Effector memory CD8-positive, alpha-beta T cell (primary cell): ENCODE measurements around the gene WDFY1.

Experiments
- ATAC-seq: fragments of 150-1000 bp; cut with Tn5 transposase; replicated peaks from 2 replicates; pipeline ENCODE4 v1.10.0; 2021; ENCODE audit warnings: mild to moderate bottlenecking, moderate library complexity
- DNase-seq, 3 experiments: peaks; one replicate each; pipeline ENCODE4 v3.0.0; 2021
- H3K27ac Mint-ChIP-seq, 2 donors: one replicate each; pipeline ENCODE4 v1.8.0; 2022; ENCODE audit warnings: mild to moderate bottlenecking in 2 of 2, mixed read lengths in 2 of 2, moderate library complexity in 2 of 2
- H3K27me3 Mint-ChIP-seq, 2 donors: one replicate each; pipeline ENCODE4 v1.8.0; 2022; ENCODE audit warnings: mixed read lengths in 2 of 2
- H3K36me3 Mint-ChIP-seq: one replicate; pipeline ENCODE4 v1.8.0; 2022; ENCODE audit warnings: mild to moderate bottlenecking, moderate library complexity, mixed read lengths; ENCODE audit not compliant: insufficient read depth
- H3K4me1 Mint-ChIP-seq, 2 donors: one replicate each; pipeline ENCODE4 v1.8.0; 2022; ENCODE audit warnings: low read depth in 2 of 2, mixed read lengths in 2 of 2
- H3K4me3 Mint-ChIP-seq, 2 donors: one replicate each; pipeline ENCODE4 v1.8.0; 2022; ENCODE audit warnings: mild to moderate bottlenecking in 2 of 2, mixed read lengths in 2 of 2, moderate library complexity in 2 of 2
- H3K9me3 Mint-ChIP-seq, 2 donors: one replicate each; pipeline ENCODE4 v1.8.0; 2022; ENCODE audit warnings: mixed read lengths in 2 of 2

The WDFY1 gene

GRCh38 chr2:223915071-223915470 lies 30.1 kb downstream of the WDFY1 start:
- H3K36me3 Mint-ChIP-seq = peaks cover 33% of the 10 kb centered on the region
- DNase-seq = no peak
- no peak overlapping the region for H3K4me3 Mint-ChIP-seq
- H3K27ac Mint-ChIP-seq = no peak overlapping the region
- peaks cover 12 to 27% of the 10 kb centered on the region in 2 donors for H3K4me1 Mint-ChIP-seq
- no peak for ATAC-seq
- H3K27me3 Mint-ChIP-seq = no peaks in the 10 kb centered on the region
- H3K9me3 Mint-ChIP-seq = no peaks in the 10 kb centered on the region

- peaks cover 29% of the 10 kb centered on the region for H3K36me3 Mint-ChIP-seq
- H3K27ac Mint-ChIP-seq = no peak overlapping the region
- H3K4me3 Mint-ChIP-seq = no peak overlapping the region
- peaks cover 13 to 34% of the 10 kb centered on the region in 2 donors for H3K4me1 Mint-ChIP-seq
- no peak for ATAC-seq
- no peaks in the 10 kb centered on the region for H3K27me3 Mint-ChIP-seq
- no peaks in the 10 kb centered on the region for H3K9me3 Mint-ChIP-seq
- no peak for DNase-seq
Observed at GRCh38 chr2:223914324-223914723, 30.8 kb downstream of the WDFY1 start.

- Mint-ChIP-seq H3K4me3 (no peak overlapping the region), H3K27ac (peak overlapping the region; percentile 11 to 67), H3K4me1 (peaks cover 20 to 30% of the 10 kb centered on the region in 2 donors), H3K36me3 (peaks cover 24% of the 10 kb centered on the region), H3K27me3 (no peaks in the 10 kb centered on the region), H3K9me3 (no peaks in the 10 kb centered on the region)
- no peak for ATAC-seq
- DNase-seq = no peak
Observed at GRCh38 chr2:223909001-223909741, 36.0 kb downstream of the WDFY1 start.

- Mint-ChIP-seq H3K36me3 (peaks cover 27% of the 10 kb centered on the region), H3K4me3 (no peak overlapping the region), H3K4me1 (peaks cover 20 to 30% of the 10 kb centered on the region in 2 donors), H3K27me3 (no peaks in the 10 kb centered on the region), H3K9me3 (no peaks in the 10 kb centered on the region), H3K27ac (peak overlapping the region; percentile 11 to 67)
- ATAC-seq (no peak), DNase-seq (no peak)
Observed at GRCh38 chr2:223908304-223908998, 36.7 kb downstream of the WDFY1 start.

GRCh38 chr2:223905996-223906395 lies 39.1 kb downstream of the WDFY1 start:
- no peak overlapping the region for H3K27ac Mint-ChIP-seq

GRCh38 chr2:223901854-223902253 lies 43.3 kb downstream of the WDFY1 start:
- no peaks in the 10 kb centered on the region for H3K9me3 Mint-ChIP-seq
- H3K27ac Mint-ChIP-seq = no peak overlapping the region
- no peaks in the 10 kb centered on the region for H3K27me3 Mint-ChIP-seq
- DNase-seq (no peak), ATAC-seq (no peak)
- peaks cover 9 to 10% of the 10 kb centered on the region in 2 donors for H3K4me1 Mint-ChIP-seq
- peaks cover 64% of the 10 kb centered on the region for H3K36me3 Mint-ChIP-seq
- no peak overlapping the region for H3K4me3 Mint-ChIP-seq

More at GRCh38 chr2:223905996-223906395, 39.1 kb downstream of the WDFY1 start:
- Mint-ChIP-seq H3K4me3 (no peak overlapping the region), H3K4me1 (peaks cover 18 to 26% of the 10 kb centered on the region in 2 donors), H3K36me3 (peaks cover 34% of the 10 kb centered on the region), H3K27me3 (no peaks in the 10 kb centered on the region), H3K9me3 (no peaks in the 10 kb centered on the region)
- ATAC-seq (no peak), DNase-seq (no peak)

GRCh38 chr2:223901311-223901710 lies 43.8 kb downstream of the WDFY1 start:
- peak overlapping the region in 1 of 2 donors; percentile 31 for H3K27ac Mint-ChIP-seq
- ATAC-seq = no peak

GRCh38 chr2:223900531-223900930 lies 44.6 kb downstream of the WDFY1 start:
- no peak overlapping the region for H3K27ac Mint-ChIP-seq
- peaks cover 9 to 11% of the 10 kb centered on the region in 2 donors for H3K4me1 Mint-ChIP-seq
- peaks cover 69% of the 10 kb centered on the region for H3K36me3 Mint-ChIP-seq
- no peaks in the 10 kb centered on the region for H3K9me3 Mint-ChIP-seq
- no peaks in the 10 kb centered on the region for H3K27me3 Mint-ChIP-seq
- DNase-seq = no peak
- no peak for ATAC-seq
- no peak overlapping the region for H3K4me3 Mint-ChIP-seq

More at GRCh38 chr2:223901311-223901710, 43.8 kb downstream of the WDFY1 start:
- Mint-ChIP-seq H3K9me3 (no peaks in the 10 kb centered on the region), H3K36me3 (peaks cover 62% of the 10 kb centered on the region), H3K4me1 (peaks cover 9 to 11% of the 10 kb centered on the region in 2 donors), H3K4me3 (no peak overlapping the region), H3K27me3 (no peaks in the 10 kb centered on the region)
- DNase-seq = no peak

- Mint-ChIP-seq H3K27me3 (no peaks in the 10 kb centered on the region), H3K36me3 (peaks cover 70% of the 10 kb centered on the region), H3K4me3 (no peak overlapping the region), H3K27ac (no peak overlapping the region), H3K9me3 (no peaks in the 10 kb centered on the region), H3K4me1 (peaks cover 11 to 12% of the 10 kb centered on the region in 2 donors)
- DNase-seq (no peak), ATAC-seq (no peak)
Observed at GRCh38 chr2:223900066-223900465, 45.1 kb downstream of the WDFY1 start.

GRCh38 chr2:223897669-223898330 lies 47.3 kb downstream of the WDFY1 start:
- ATAC-seq = peak; percentile 32
- Mint-ChIP-seq H3K36me3 (peaks cover 66% of the 10 kb centered on the region), H3K27ac (peak overlapping the region; percentile 41 to 85)

GRCh38 chr2:223896833-223897311 lies 48.3 kb downstream of the WDFY1 start:
- Mint-ChIP-seq H3K27ac (peak overlapping the region; percentile 41 to 85), H3K4me1 (peaks cover 11 to 12% of the 10 kb centered on the region in 2 donors), H3K4me3 (peak overlapping the region in 1 of 2 donors; percentile 34), H3K9me3 (no peaks in the 10 kb centered on the region), H3K27me3 (no peaks in the 10 kb centered on the region), H3K36me3 (peaks cover 71% of the 10 kb centered on the region)
- DNase-seq (peak in 1 of 3 experiments; percentile 8), ATAC-seq (peak; percentile 67)

More at GRCh38 chr2:223897669-223898330, 47.3 kb downstream of the WDFY1 start:
- Mint-ChIP-seq H3K4me1 (peaks cover 11 to 12% of the 10 kb centered on the region in 2 donors), H3K4me3 (peak overlapping the region in 1 of 2 donors; percentile 8), H3K9me3 (no peaks in the 10 kb centered on the region), H3K27me3 (no peaks in the 10 kb centered on the region)
- DNase-seq = no peak

- H3K27me3 Mint-ChIP-seq = no peaks in the 10 kb centered on the region
- peaks cover 11 to 12% of the 10 kb centered on the region in 2 donors for H3K4me1 Mint-ChIP-seq
- H3K4me3 Mint-ChIP-seq = no peak overlapping the region
- no peaks in the 10 kb centered on the region for H3K9me3 Mint-ChIP-seq
- ATAC-seq (no peak), DNase-seq (no peak)
- peaks cover 54% of the 10 kb centered on the region for H3K36me3 Mint-ChIP-seq
- H3K27ac Mint-ChIP-seq = peak overlapping the region in 1 of 2 donors; percentile 26
Observed at GRCh38 chr2:223894968-223895367, 50.2 kb downstream of the WDFY1 start.

- Mint-ChIP-seq H3K36me3 (peaks cover 49% of the 10 kb centered on the region), H3K9me3 (no peaks in the 10 kb centered on the region), H3K27ac (no peak overlapping the region), H3K4me1 (peaks cover 11 to 12% of the 10 kb centered on the region in 2 donors), H3K27me3 (no peaks in the 10 kb centered on the region), H3K4me3 (no peak overlapping the region)
- DNase-seq (no peak), ATAC-seq (no peak)
Observed at GRCh38 chr2:223894009-223894408, 51.1 kb downstream of the WDFY1 start.
